NCI-H2107 treated with DMSO at 0.1 percent for 48 hours (cell line): Measurements from ENCODE around the gene BARX1.
A peak's percentile ranks its signal among the peaks of the same experiment; 100 is the strongest.

ENCODE experiments used
- DNase-seq: peaks from one replicate; lab custom pipeline; 2025; ENCODE audit not compliant: unreplicated experiment; lab: John Stamatoyannopoulos, UW

BARX1 gene

GRCh38 chr9:93929231-93929630, 25.9 kb downstream of the BARX1 start:
- DNase-seq, result no peak

- no peak for DNase-seq
Measured at GRCh38 chr9:93922535-93922934, 32.6 kb downstream of the BARX1 start.

GRCh38 chr9:93920131-93920800, 34.9 kb downstream of the BARX1 start:
- no peak for DNase-seq

- DNase-seq, result no peak
Measured at GRCh38 chr9:93918061-93918460, 37.1 kb downstream of the BARX1 start.

GRCh38 chr9:93917121-93917853, 37.9 kb downstream of the BARX1 start:
- DNase-seq, result no peak

GRCh38 chr9:93916358-93916757, 38.8 kb downstream of the BARX1 start:
- DNase-seq, result no peak

GRCh38 chr9:93911801-93912554, 43.2 kb downstream of the BARX1 start:
- peak; percentile 7 for DNase-seq

- DNase-seq, result no peak
Measured at GRCh38 chr9:93911136-93911745, 43.9 kb downstream of the BARX1 start.

GRCh38 chr9:93910598-93910997, 44.6 kb downstream of the BARX1 start:
- DNase-seq, result no peak

DNA sequence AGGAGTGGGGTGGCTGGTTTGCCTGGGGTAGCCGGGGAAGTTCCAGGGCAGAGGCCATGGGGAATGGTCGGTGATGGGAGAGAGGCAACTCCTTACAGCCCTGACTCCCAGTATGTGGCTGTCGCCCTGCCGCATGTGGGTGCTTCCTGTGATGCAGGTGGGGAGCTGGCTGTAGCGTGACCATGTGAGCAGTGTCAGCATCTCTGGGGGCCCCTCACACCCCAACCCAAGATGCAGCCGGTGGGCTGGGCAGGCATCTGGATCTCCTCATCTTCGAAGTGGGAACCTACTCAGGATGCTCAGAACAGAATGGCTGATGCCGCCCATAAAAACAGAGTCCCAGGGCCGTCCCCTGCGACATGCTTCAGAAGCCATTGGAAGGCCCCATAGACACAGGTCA, 45.0 kb downstream of the BARX1 start:
- no peak for DNase-seq

DNA sequence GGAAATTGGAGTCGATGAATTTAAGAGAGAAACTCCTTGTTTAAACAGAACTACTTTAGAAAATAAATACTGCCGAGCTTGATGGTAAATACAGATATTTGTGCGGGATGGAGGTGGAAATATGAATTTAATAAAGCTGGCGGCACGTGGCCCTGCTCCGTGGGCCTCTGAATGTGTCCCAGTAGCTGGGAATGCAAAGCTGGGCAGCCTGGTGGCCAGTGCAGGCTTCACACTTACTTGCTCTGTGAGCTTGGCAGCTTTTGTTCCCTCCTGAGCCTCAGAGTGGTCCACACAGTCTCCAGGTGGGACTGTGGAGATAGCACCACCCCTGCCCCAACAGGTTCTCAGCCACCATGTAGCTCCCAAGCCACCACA, 45.9 kb downstream of the BARX1 start:
- no peak for DNase-seq

DNA sequence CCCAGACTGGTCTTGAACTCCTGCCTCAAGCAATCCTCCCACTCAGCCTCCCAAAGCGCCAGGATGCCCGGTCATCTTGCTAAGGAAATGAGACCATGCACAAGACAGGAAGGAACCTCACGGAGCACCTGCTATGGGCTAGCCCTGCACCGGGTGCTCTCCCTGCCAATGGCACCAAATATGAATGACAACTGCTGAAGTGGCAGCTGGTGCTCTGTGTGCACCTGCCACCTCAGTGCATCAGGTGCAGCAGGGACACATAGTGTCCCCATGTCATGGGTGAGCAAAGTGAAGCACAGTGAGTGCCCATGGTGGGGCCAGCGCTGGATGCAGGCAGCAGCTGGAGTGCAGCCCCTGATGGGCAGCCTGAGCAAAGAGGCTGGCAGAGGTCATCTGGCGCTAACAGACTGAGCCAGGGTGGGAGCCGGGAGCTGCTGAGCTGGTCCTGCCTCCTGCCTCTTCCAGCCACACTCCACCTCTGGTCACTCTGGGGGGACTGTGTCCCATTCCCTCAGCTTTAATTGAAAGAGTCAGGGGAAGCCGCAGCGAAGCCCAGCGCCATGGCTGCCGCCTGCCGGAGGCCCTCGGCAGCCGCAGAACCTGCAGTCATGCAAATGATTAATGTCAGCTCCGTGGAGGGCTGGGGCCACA, 46.4 kb downstream of the BARX1 start:
- peak; percentile 72 for DNase-seq

DNA sequence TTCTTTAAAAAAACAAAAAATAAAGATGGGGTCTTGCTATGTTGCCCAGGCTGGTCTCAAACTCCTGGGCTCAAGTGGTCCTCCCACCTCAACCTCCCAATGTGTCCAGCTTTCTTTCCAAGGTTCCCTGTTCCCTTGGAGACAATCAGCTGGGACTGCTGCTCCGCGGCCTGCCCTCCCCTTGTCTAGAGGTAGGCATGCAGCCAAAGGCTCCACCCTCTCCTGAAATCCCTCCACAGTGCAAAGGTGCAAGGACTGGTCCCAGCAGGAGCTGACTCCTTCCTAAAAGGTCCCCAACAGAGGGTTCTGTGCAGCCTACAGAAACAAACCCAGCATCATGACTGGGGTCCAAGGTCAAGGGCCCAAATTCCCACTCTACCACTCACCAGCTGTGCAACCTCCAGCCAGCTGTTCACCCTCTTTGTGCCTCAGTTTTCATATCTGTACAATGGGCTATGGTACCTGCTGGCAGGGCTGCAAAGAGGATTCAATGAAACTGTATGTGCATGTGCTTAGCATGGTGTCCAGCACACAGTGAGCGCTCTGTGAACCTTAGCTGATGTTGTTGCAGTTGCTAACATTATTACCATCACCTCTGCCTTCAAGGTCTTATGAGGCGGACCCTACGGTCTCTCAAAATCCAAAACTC, 47.5 kb downstream of the BARX1 start:
- DNase-seq, result no peak

DNA sequence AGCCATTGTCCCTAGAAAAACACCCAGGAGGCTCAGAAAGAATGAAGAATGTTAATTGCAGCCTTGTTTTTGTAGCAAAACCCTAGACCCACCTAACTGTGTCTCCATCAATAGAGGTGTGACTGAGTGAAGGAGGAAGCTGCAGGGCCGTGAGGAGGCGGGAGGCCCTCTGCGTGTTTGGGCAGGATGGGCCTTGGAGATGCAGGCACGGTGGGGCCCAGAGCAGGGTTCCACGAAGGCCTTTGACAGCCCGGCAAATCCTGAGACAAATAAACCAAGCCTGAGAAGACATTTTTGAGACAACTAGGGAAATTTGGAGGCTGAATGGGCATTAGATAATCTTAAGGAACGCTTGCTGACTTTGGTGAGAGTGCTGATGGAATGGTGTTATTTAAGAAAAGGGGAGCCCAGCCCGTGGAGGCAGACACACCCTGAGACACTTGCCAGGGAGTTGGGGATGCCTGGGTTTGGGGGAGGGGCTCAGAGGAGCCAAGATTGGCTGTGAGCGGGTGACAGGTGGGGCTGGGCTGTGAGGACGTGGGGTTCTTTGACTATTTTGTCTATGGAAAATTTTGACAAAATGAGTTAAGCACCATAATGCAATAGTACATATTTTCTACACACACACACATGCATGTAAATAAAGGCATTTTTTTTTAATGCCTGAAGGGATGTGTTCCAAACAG, 48.8 kb downstream of the BARX1 start:
- no peak for DNase-seq

GRCh38 chr9:93905473-93906133, 49.6 kb downstream of the BARX1 start:
- DNase-seq, result no peak

- DNase-seq, result no peak
Measured at GRCh38 chr9:93904649-93905472, 50.3 kb downstream of the BARX1 start.

GRCh38 chr9:93903886-93904648, 51.1 kb downstream of the BARX1 start:
- DNase-seq, result no peak
